ENCODE measurements around the gene PPARGC1A. TPM values are rescaled to one million over a fixed set of nuclear protein-coding genes. Genes with fewer than 3 reads are reported as not detected.

The PPARGC1A gene
- total and polyA plus RNA-seq, 2 donors (not counting 3 experiments of a cell fraction or from before 2014, with no cell fraction given): not detected

DNA sequence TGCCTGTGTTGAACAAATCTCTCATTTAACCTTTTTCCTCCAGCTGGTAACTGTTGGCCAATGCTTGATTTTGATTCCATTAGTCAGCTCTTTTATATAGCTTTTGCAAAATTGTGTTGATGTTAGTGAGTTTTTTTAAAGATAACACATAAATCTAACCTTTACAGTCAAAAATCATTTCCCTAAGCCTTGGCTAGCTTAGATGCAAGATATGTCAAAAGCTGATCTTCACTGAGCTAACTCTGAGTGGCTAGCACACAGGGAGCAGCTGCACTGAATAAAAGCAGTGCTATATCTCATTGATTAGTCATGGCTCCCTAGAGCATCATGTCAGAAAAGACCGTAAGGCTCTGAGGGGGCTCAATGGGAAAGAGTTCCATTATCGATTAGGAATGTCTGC is 78.7 kb downstream of the PPARGC1A start:
- ChIA-PET CTCF (no interaction called here), POLR2A (no interaction called here)
- DNase-seq (ENCODE audit: low read depth, low spot score): no peak
- Histone ChIP-seq H3K4me2 (ENCODE audit: insufficient read depth, low read length) (no peak overlapping the region), H3K9ac (replicated peaks; ENCODE audit: extremely low read depth, insufficient read depth, low read length) (no peak overlapping the region), H3K9me1 (replicated peaks; ENCODE audit: control insufficient read depth, extremely low read depth, insufficient read depth, low read length) (no peaks in the 10 kb centered on the region), H3K79me2 (ENCODE audit: control insufficient read depth, insufficient read depth, low read length) (no peaks in the 10 kb centered on the region), H3K9me3 (replicated peaks; ENCODE audit: control insufficient read depth, insufficient read depth, low read length) (peaks cover 4% of the 10 kb centered on the region), H3K4me3 (replicated peaks in 1 of 3; ENCODE audit: insufficient read depth in 1 of 3, low read depth in 1 of 3, low read length in 3 of 3) (no peak overlapping the region), H2AFZ (ENCODE audit: low read depth, low read length) (no peak overlapping the region), H4K20me1 (replicated peaks; ENCODE audit: control insufficient read depth, extremely low read depth, insufficient read depth, low read length) (no peaks in the 10 kb centered on the region), H3K27me3 (ENCODE audit: control insufficient read depth in 2 of 2, insufficient read depth in 2 of 2, low read length in 2 of 2) (no peaks in the 10 kb centered on the region), H3K4me1 (ENCODE audit: control insufficient read depth, extremely low read depth, insufficient read depth, low read length) (no peaks in the 10 kb centered on the region), H3K36me3 (ENCODE audit: control insufficient read depth in 2 of 2, extremely low read depth in 1 of 2, insufficient read depth in 2 of 2, low read length in 2 of 2) (no peaks in the 10 kb centered on the region), H3K27ac (ENCODE audit: insufficient read depth, low read depth, low read length) (no peak overlapping the region)
- FAIRE-seq: no peak
- dilution Hi-C loops (cut with MboI; ENCODE audit: extremely low pct_ligation_motif_present, low sequenced_read_pairs): no loop called here
- intact Hi-C loops (cut with micrococcal nuclease): no loop called here
- no peak for TF ChIP-seq CTCF (IDR thresholded peaks at IDR 0.05; ENCODE audit: extremely low read depth in 1 of 2, insufficient read depth in 1 of 2, low read depth in 1 of 2, low read length in 2 of 2)
- no peak for TF ChIP-seq FOS (IDR thresholded peaks at IDR 0.05; ENCODE audit: borderline replicate concordance, insufficient read depth, low read length)
- TF ChIP-seq EZH2 (IDR thresholded peaks at IDR 0.05; ENCODE audit: borderline replicate concordance, low read depth, low read length, severe bottlenecking): no peak
- no peak for TF ChIP-seq POLR2A (IDR thresholded peaks at IDR 0.05; ENCODE audit: low read depth, low read length)
- TF ChIP-seq GATA2 (IDR thresholded peaks at IDR 0.05; ENCODE audit: insufficient read depth, insufficient read length, low read depth, low read length): no peak
- no peak for TF ChIP-seq POLR2AphosphoS5 (IDR thresholded peaks at IDR 0.05; ENCODE audit: insufficient read depth, low read depth, low read length)
- no peak for TF ChIP-seq MYC (IDR thresholded peaks at IDR 0.05; ENCODE audit: low read depth, low read length)
- TF ChIP-seq, protein P1, sequence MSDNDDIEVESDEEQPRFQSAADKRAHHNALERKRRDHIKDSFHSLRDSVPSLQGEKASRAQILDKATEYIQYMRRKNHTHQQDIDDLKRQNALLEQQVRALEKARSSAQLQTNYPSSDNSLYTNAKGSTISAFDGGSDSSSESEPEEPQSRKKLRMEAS (IDR thresholded peaks at IDR 0.05; ENCODE audit: insufficient read depth, insufficient read length): no peak
- no peak for TF ChIP-seq JUN (IDR thresholded peaks at IDR 0.05; ENCODE audit: borderline replicate concordance, insufficient read depth, insufficient read length, low read depth)
- BruUV-seq (replicated peaks): no TSS peak
